Osteocyte (in vitro differentiated cells): ENCODE results near the gene C6orf141. TPM values are rescaled to one million over a fixed set of nuclear protein-coding genes. Genes with fewer than 3 reads are reported as not detected.

ENCODE experiments used
- DNase-seq: peaks from one replicate; pipeline ENCODE4 v3.0.0; 2021; ENCODE audit warnings: mixed read lengths; ENCODE audit not compliant: unreplicated experiment; ENCODE audit errors: extremely low spot score
- H3K27ac Mint-ChIP-seq: one replicate; pipeline ENCODE4 v1.8.0; 2021; ENCODE audit warnings: mild to moderate bottlenecking, mixed read lengths; ENCODE audit not compliant: unreplicated experiment
- H3K27me3 Mint-ChIP-seq: one replicate; pipeline ENCODE4 v1.8.0; 2021; ENCODE audit warnings: mixed read lengths; ENCODE audit not compliant: unreplicated experiment
- H3K36me3 Mint-ChIP-seq: one replicate; pipeline ENCODE4 v1.8.0; 2021; ENCODE audit warnings: mixed read lengths; ENCODE audit not compliant: unreplicated experiment
- H3K4me1 Mint-ChIP-seq: one replicate; pipeline ENCODE4 v1.8.0; 2021; ENCODE audit warnings: mixed read lengths; ENCODE audit not compliant: unreplicated experiment
- H3K4me3 Mint-ChIP-seq: one replicate; pipeline ENCODE4 v1.8.0; 2021; ENCODE audit warnings: mild to moderate bottlenecking, moderate library complexity, mixed read lengths; ENCODE audit not compliant: unreplicated experiment
- H3K9me3 Mint-ChIP-seq: one replicate; pipeline ENCODE4 v1.8.0; 2021; ENCODE audit warnings: mixed read lengths; ENCODE audit not compliant: unreplicated experiment
- CTCF ChIP-seq: fragments of 200-600 bp; sonication (generic); IDR thresholded peaks from 2 replicates; pipeline ENCODE4 v1.5.0; 2021; ENCODE audit warnings: antibody characterized with exemption, mild to moderate bottlenecking, moderate library complexity
- total RNA-seq: library from RNA; stranded (reverse); gene quantifications from 2 replicates; pipeline ENCODE4 v1.2.1, GENCODE V29; 2021

C6orf141 gene
- total RNA-seq, 1 donor from 2014 or later: not detected

GRCh38 chr6:49553384-49553783 is 2.9 kb downstream of the C6orf141 start:
- Mint-ChIP-seq H3K9me3 (no peaks in the 10 kb centered on the region), H3K4me3 (no peak overlapping the region), H3K4me1 (peaks cover 18% of the 10 kb centered on the region), H3K27ac (no peak overlapping the region), H3K27me3 (peaks cover 45% of the 10 kb centered on the region), H3K36me3 (no peaks in the 10 kb centered on the region)
- no peak for TF ChIP-seq CTCF
- no peak for DNase-seq

GRCh38 chr6:49555951-49556350 is 5.5 kb downstream of the C6orf141 start:
- H3K9me3 Mint-ChIP-seq: no peaks in the 10 kb centered on the region
- peaks cover 27% of the 10 kb centered on the region for H3K27me3 Mint-ChIP-seq
- no peaks in the 10 kb centered on the region for H3K36me3 Mint-ChIP-seq
- no peak for TF ChIP-seq CTCF
- peaks cover 10% of the 10 kb centered on the region for H3K4me1 Mint-ChIP-seq
- no peak overlapping the region for H3K4me3 Mint-ChIP-seq
- no peak for DNase-seq
- no peak overlapping the region for H3K27ac Mint-ChIP-seq

- no peak overlapping the region for H3K4me3 Mint-ChIP-seq
- peaks cover 5% of the 10 kb centered on the region for H3K4me1 Mint-ChIP-seq
- no peaks in the 10 kb centered on the region for H3K9me3 Mint-ChIP-seq
- TF ChIP-seq CTCF: no peak
- no peak for DNase-seq
- H3K36me3 Mint-ChIP-seq: no peaks in the 10 kb centered on the region
- H3K27me3 Mint-ChIP-seq: peaks cover 22% of the 10 kb centered on the region
- H3K27ac Mint-ChIP-seq: no peak overlapping the region
Observed at GRCh38 chr6:49556429-49556837, 6.0 kb downstream of the C6orf141 start.

GRCh38 chr6:49557177-49557576 is 6.7 kb downstream of the C6orf141 start:
- DNase-seq: no peak
- Mint-ChIP-seq H3K9me3 (no peaks in the 10 kb centered on the region), H3K4me3 (no peak overlapping the region), H3K4me1 (no peaks in the 10 kb centered on the region), H3K27ac (no peak overlapping the region), H3K36me3 (no peaks in the 10 kb centered on the region), H3K27me3 (peaks cover 17% of the 10 kb centered on the region)
- no peak for TF ChIP-seq CTCF

GRCh38 chr6:49558238-49558637 is 7.8 kb downstream of the C6orf141 start:
- no peaks in the 10 kb centered on the region for H3K4me1 Mint-ChIP-seq
- no peak overlapping the region for H3K4me3 Mint-ChIP-seq
- no peak overlapping the region for H3K27ac Mint-ChIP-seq
- no peaks in the 10 kb centered on the region for H3K36me3 Mint-ChIP-seq
- no peaks in the 10 kb centered on the region for H3K9me3 Mint-ChIP-seq
- no peak for TF ChIP-seq CTCF
- H3K27me3 Mint-ChIP-seq: peaks cover 10% of the 10 kb centered on the region
- no peak for DNase-seq
